ENCODE measurements around the gene OR6X1. TPM values are rescaled to one million over a fixed set of nuclear protein-coding genes. Genes with fewer than 3 reads are reported as not detected.
A peak's percentile ranks its signal among the peaks of the same experiment; 100 is the strongest.

The OR6X1 gene, protein sequence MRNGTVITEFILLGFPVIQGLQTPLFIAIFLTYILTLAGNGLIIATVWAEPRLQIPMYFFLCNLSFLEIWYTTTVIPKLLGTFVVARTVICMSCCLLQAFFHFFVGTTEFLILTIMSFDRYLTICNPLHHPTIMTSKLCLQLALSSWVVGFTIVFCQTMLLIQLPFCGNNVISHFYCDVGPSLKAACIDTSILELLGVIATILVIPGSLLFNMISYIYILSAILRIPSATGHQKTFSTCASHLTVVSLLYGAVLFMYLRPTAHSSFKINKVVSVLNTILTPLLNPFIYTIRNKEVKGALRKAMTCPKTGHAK
- total RNA-seq (2021; fragmentation: NEBNext Ultra II Directional; extraction: Animal tissue kit (Norgen Biotek cat#: 25700)) (not detected in 2 replicates), polyA plus RNA-seq (2011; rRNA removed) (not detected in 2 replicates), polyA minus RNA-seq (2011; rRNA and poly(A)+ RNA removed) (0.22 TPM in 1 of 2 replicates, not detected in the other)
- not detected for polyA plus RNA-seq (2011; cell fraction: cytosol; rRNA removed)
- 0.21 TPM for polyA plus RNA-seq (2011; cell fraction: nucleus; rRNA removed)
- polyA plus RNA-seq (2012, experiment 1 of 2) = not detected in 4 replicates
- not detected for polyA plus RNA-seq (2012, experiment 2 of 2)
- not detected for polyA plus RNA-seq (2013, experiment 1 of 2)
- polyA plus RNA-seq (2013, experiment 2 of 2) = 0.06 TPM
- polyA minus RNA-seq (2011; cell fraction: cytosol; rRNA and poly(A)+ RNA removed) = not detected
- not detected for polyA minus RNA-seq (2011; cell fraction: nucleus; rRNA and poly(A)+ RNA removed)
- long read RNA-seq, experiment 1 = 0 reads
- long read RNA-seq, experiment 2 = 0 reads

DNA sequence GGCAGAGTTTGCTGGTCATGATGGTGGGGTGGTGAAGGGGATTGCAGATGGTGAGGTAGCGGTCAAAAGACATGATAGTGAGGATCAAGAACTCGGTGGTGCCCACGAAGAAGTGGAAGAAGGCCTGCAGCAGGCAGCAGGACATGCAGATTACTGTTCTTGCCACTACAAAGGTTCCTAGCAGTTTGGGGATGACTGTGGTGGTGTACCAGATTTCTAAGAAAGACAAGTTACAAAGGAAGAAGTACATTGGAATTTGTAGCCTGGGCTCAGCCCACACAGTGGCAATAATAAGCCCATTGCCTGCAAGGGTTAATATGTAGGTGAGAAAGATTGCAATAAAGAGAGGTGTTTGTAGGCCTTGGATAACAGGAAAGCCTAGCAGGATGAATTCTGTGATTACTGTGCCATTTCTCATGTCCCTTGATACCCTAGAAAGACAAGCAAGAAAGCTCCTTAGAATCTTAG, at the start of gene OR6X1:
OR6X1 (minus strand) TSS at position 418 of the 468 bp plus-strand sequence; CDS start at position 418, 0 bp downstream.
- 99% methylated on average over 3 of the region's 3 CpGs; no CpG with 5 or more reads in 1 of the 2 experiments for WGBS, 2 experiments (ENCODE audit: extremely low coverage in 1 of 2, insufficient coverage in 1 of 2, insufficient read length in 1 of 2, insufficient replicate concordance in 2 of 2, low coverage in 1 of 2, low lambda C conversion rate in 2 of 2, missing lambda C conversion rate in 1 of 2)
- Histone ChIP-seq H2BK15ac (ENCODE audit: low read length) (peak within 1 kb of the TSS; percentile 50; the same call in 1 of the 2 replicates), H3K23me2 (ENCODE audit: low read depth, low read length) (no peaks in the 10 kb centered on the region; the same call in 1 of the 2 replicates), H3K4me3 (ENCODE audit: extremely low read depth in 1 of 4, insufficient read depth in 2 of 4, low read depth in 3 of 4, low read length in 4 of 4) (no peak within 1 kb of the TSS), H2BK12ac (ENCODE audit: low read depth, low read length) (no peak within 1 kb of the TSS; the same call in 1 of the 2 replicates), H3K4me1 (replicated peaks in 1 of 4; ENCODE audit: control insufficient read depth in 3 of 4, insufficient read depth in 4 of 4, low read length in 3 of 4) (peaks cover 0 to 4% (median 1%) of the 10 kb centered on the region in 4 experiments; a peak in 1 of 7 replicates), H2AFZ (ENCODE audit: low read length) (no peak within 1 kb of the TSS), H3K79me1 (ENCODE audit: low read depth, low read length) (no peaks in the 10 kb centered on the region), H3K4ac (replicated peaks; ENCODE audit: insufficient read length, low read depth, low read length) (no peak within 1 kb of the TSS), H2BK20ac (ENCODE audit: low read length) (peak within 1 kb of the TSS; percentile 40; the same call in 1 of the 2 replicates), H3K56ac (replicated peaks; ENCODE audit: insufficient read length, low read depth, low read length) (no peak within 1 kb of the TSS), H4K8ac (ENCODE audit: extremely low read depth, insufficient read depth, low read length) (no peak within 1 kb of the TSS), H3K9ac (replicated peaks in 1 of 4; ENCODE audit: extremely low read depth in 1 of 4, low read depth in 3 of 4, low read length in 3 of 4) (no peak within 1 kb of the TSS), H3K27me3 (replicated peaks in 1 of 4; ENCODE audit: control insufficient read depth in 3 of 4, extremely low read depth in 1 of 4, insufficient read depth in 3 of 4, low read length in 3 of 4) (no peaks in the 10 kb centered on the region), H3K23ac (ENCODE audit: insufficient read length) (no peak within 1 kb of the TSS), H2BK5ac (ENCODE audit: low read depth, low read length) (no peak within 1 kb of the TSS), H4K20me1 (replicated peaks in 1 of 2; ENCODE audit: control insufficient read depth in 1 of 2, insufficient read depth in 2 of 2, low read length in 2 of 2) (no peaks in the 10 kb centered on the region), H2AK5ac (ENCODE audit: low read depth, low read length) (no peak within 1 kb of the TSS), H3K9me3 (ENCODE audit: insufficient read depth in 2 of 2, low read depth in 1 of 2, low read length in 1 of 2) (no peaks in the 10 kb centered on the region), H3K4me2 (ENCODE audit: insufficient read depth in 1 of 2, low read depth in 2 of 2, low read length in 2 of 2) (no peak within 1 kb of the TSS), H3K14ac (ENCODE audit: insufficient read length) (no peak within 1 kb of the TSS), H4K5ac (ENCODE audit: insufficient read length, low read depth, low read length) (no peak within 1 kb of the TSS), H3K18ac (ENCODE audit: extremely low read depth, low read length) (0 out of 2 replicates have a peak within 1 kb of the TSS, but pooled peaks have one; percentile 35), H2BK120ac (replicated peaks; ENCODE audit: low read depth, low read length) (no peak within 1 kb of the TSS), H3K79me2 (ENCODE audit: control insufficient read depth in 1 of 2, insufficient read depth in 2 of 2, low read length in 2 of 2) (no peaks in the 10 kb centered on the region), H3K27ac (ENCODE audit: low read depth, low read length) (no peak within 1 kb of the TSS), H4K91ac (replicated peaks; ENCODE audit: insufficient read length, low read length) (peak within 1 kb of the TSS; percentile 22), H3K36me3 (ENCODE audit: control insufficient read depth in 2 of 4, insufficient read depth in 4 of 4, low read length in 3 of 4) (no peaks in the 10 kb centered on the region)
- TF ChIP-seq SP1 (IDR thresholded peaks at IDR 0.05; ENCODE audit: low read depth, low read length) (no peak), EGR1 (IDR thresholded peaks at IDR 0.05; ENCODE audit: borderline replicate concordance, low read depth, low read length) (no peak), RFX5 (IDR thresholded peaks at IDR 0.05; ENCODE audit: borderline replicate concordance, low read depth, low read length) (no peak), ASH2L (IDR thresholded peaks at IDR 0.05; ENCODE audit: low read length) (no peak), SRF (IDR thresholded peaks at IDR 0.05; ENCODE audit: low read depth, low read length) (no peak)
- POLR2A ChIA-PET (ENCODE audit: partially characterized antibody) = interaction anchor here (1.2 kb wide), 1 partner anchor 11 kb away, joined by 3 read pairs; no protein-coding TSS in a partner anchor
- FAIRE-seq (no peak), DNase-seq (ENCODE audit: low read depth in 1 of 2, low spot score in 2 of 2) (no peak)
- CTCF ChIA-PET (ENCODE audit: partially characterized antibody) = no interaction called here
